Activated CD4-positive, alpha-beta T cell treated with anti-CD3 and anti-CD28 coated beads, Interleukin-2, Interleukin-6, amounts not matched to agents 100 ng/mL and 50 ng/mL, durations not matched to agents 16 hours and 8 hours (primary cell): Measurements from ENCODE around the gene TGM4.
A peak's percentile ranks its signal among the peaks of the same experiment; 100 is the strongest.
"Not testable (repeated sequence)": the region's sequence is repeated elsewhere in the genome, so short reads cannot be mapped to it uniquely, and the experiment has no call there.

ENCODE experiments used
- DNase-seq: peaks from one replicate; pipeline ENCODE4 v3.0.0-alpha.2; 2020

The TGM4 gene

DNA sequence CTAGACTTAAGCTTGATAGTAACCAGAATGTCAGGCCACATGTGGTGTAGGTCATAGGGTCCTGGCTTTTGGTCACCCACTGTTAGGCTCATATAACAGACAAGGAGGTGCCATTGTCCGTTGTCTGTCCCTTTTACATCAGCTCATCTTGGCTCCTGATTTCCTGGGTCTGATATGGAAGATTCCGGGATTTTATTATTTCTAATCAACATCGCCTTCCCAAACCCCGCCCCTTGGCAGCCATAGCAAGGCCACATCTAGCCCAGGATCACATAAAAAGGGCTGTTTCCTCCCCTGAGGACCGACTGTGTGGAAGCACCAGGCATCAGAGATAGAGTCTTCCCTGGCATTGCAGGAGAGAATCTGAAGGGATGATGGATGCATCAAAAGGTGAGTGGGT, at the start of gene TGM4:
TGM4 (plus strand) TSS at position 301 of the 400 bp plus-strand sequence; CDS start at position 372, 71 bp downstream.
- DNase-seq: no peak

DNA sequence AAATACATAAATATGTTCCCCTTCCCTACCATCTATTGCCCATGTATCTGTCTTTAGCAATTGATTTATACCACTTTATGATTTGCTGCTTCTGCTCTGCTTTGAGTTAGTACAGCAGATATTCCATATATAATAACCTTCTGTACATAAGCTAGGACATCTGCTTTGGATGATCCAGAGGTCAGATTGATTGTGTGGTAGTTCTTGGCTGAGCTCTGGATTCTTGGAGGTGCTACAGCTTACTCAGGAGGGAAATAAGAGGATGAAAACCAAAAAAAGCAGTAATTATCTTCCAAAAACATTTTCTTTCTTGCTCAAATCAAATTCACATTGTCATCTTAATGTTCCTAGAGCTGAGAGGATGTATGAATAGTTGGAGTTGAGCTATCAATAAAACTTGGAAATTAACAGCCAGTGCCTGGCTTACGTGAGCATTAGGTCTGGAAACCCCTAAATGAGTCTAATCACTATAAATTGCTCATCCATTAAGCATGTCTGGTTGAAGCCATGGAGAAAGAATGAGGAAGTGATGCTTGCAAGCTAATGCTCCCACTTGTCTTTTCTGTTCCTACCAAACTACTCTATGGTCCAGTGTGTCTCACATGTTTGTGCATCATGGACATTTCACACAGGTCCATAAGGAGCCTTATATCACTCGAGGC, 49.0 kb upstream of the TGM4 start:
- DNase-seq: no peak

DNA sequence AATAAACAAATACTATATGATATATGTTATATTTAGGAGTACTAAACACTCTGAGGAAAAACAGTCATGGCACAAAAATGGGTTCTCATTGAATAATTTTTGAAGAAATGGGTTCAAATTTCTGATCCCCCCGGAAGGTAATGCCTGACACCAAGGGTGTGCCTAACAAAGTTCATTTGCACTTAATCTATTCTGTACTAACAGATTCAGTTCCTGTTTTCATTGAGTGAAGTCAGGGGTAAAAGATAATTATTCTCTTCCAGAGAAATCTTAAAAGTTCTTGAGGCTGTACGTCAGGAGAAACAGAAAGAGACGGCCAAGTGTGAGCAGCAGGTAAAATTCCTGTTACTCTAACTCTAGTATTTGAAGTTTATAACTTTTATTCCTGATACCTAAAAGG, 47.2 kb upstream of the TGM4 start:
- no peak for DNase-seq

DNA sequence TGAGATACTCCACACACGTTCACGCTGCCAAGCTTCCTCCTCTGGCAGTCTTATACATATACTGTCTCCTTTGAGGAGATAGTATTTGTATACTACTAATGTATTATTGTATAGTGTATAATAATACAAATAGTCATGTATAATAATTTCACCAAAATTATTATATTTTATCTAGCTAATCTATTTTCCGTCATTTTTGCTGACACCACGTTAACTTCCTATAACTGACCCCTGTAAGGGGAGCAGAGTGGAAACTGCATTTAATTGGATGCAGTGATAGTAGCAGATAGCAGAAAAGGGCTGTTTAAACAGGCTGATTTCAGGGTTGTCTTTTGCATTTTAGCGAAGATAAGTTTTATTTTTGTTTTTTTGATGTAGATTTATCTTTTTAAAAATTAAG, 43.2 kb upstream of the TGM4 start:
- no peak for DNase-seq

DNA sequence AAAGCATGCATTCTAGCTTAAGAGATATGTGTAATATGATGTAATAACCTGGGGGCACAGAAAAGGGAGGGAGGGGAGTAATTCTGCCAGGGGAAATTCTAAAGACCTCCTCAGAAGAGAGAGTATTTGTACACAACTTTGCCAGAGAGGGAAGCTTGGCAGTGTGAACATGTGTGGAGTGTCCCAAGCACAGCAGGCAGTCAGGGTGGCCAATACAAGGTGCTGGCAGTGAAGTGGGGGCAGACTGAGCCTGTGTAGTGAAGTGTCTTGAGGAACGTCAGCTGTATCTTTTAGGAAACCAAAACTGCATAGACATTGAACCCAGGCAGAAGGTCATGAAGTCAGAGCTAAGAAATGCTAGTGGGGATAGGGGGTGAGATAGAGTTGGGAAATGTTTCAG, 42.4 kb upstream of the TGM4 start:
- no peak for DNase-seq

DNA sequence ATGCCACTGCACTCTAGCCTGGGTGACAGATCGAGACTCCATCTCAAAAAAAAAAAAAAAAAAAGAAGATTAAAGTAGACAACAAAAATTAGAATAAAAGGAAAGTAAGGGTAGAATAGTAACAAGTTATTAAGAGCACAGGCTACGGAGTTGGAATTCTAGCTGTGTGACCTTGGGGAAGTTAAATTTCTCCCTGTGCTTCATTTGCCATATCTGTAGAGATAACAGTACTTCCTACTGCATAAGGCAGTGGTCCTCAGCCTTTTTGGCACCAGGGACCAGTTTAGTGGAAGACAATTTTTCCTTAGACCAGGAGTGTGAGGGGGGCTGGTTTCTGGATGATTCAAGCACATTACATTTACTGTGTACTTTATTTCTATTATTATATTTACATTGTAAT, 41.4 kb upstream of the TGM4 start:
- DNase-seq: no peak

DNA sequence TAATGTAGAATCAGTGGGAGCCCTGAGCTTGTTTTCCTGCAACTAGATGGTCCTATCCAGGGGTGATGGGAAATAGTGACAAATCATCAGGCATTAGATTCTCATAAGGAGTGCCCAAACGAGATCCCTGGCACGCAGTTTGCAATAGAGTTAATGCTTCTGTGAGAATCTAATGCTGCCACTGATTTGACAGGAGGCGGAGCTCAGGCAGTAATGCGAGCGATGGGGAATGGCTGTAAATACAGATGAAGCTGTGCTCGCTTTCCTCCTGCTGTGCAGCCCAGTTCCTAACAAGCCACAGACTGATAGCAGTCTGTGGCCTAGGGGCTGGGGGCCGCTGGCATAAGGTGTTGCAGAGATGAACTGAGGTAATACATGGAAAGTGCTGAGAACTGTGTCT, 41.0 kb upstream of the TGM4 start:
- DNase-seq: no peak

DNA sequence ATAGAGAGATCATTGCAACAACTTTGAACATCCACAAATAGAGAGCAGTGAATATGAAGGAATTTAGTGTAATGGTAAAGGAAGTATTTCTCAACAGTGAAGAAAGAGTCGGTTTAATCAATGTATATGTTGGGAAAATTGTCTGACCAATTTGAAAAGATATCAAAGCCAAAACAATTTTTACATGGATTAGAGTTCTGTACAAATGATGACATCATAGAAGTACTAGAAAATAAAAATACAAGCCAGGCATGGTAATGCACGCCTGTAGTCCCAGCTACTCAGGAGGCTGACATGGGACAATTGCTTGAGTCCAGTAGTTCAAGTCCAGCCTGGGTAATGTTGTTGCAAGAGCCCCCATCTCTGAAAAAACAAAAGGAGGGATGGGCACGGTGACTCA, 38.7 kb upstream of the TGM4 start:
- no peak for DNase-seq

DNA sequence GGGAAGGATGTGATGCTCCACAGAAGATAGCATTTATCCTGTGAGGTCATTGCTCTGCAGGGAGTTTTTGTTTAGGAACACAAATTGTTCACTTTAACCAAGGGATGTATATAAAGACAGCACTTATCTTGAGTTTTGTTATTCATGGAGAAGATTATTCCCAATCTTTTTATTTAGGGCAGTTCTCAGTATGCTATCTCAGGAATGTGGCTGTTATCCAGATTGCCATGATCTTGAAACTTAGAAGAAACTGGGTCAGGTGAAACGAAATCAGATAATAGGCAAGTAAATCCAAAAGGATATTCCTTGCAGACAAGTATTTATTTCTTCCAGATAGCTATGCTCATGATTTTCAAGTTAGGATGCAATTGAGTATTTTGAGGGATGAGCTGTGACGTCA, 32.0 kb upstream of the TGM4 start:
- no peak for DNase-seq

DNA sequence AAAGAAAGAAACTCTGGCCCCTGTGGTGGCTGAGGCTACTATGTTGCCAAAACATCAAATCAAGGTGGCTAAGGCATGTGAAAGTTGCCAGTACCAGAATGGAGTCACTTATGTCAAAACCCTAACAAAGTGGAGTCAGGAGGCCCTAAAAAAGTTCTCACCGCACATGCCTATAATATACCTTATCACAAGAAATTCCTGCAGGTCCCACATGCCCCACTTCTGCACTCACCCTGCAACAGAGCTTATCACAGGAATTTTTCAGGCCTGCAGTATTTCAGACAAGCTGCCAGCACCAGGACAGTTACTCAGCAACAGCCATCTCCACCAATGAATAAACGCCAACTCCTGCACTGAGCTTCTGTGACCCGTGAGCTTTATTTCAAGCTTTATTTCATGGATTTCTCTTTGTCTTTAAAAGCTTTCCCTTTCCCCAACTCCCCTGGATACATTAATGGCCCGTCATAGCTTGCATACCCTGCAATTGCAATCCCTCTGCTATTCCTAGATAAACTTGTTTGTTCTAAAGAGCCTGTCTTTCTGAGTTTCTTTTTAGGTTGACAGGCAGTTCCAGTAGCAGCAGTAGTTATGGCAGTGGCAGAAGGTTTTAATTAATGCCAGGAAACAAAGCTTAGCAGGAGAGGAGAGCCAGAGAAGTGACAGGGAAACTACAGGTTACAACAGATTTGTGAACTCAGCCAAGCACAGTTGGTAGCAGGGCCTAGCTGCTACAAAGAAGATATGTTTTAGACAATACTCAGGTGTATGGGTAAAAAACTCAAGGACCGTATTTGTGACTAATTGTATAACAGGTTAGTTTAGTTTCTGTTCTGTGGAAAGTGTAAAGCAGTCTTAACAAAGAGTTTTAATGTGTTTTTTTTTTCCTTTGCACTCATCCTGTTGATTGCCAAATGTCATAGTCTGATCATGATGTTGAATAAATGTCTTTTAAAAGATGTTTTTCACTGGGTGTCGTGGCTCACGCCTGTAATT, 28.6 kb upstream of the TGM4 start:
- no peak for DNase-seq

DNA sequence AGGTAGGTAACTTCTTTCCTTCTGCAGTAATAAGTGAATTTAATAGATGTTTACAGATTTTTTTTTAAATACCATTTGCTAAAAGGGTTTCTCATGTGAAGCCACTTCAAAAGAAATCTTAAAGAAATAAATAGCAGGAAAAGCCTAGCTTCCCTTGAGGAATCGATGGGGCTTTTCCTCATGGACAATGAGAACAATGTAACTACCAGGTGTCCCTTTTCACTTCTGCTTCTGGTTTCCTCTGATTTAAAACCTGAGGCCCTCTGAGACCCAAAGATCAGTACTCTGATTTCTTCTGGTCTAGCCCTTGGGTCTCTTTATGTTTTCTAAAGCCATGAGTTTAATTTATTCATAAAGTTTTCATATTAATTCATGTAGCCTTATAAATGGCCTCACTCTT, 25.8 kb upstream of the TGM4 start:
- no peak for DNase-seq

DNA sequence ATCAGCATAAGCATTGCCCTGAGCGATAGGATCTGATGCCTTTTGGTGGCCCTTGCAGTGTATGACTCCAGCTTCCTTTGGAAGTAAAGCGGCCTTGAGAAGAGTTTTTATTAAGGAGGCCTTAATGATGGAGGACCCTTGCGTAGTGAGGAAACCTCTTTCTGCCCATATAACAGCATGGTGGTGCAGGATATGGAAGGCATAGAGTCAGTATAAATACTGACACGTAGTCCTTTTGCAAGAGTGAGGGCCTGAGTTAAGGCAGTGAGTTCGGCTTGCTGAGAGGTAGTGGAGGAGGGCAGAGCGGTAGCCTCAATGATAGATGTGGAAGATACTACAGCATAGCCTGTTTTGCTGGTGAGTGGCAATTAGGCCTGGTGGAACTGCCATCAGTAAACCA, 17.7 kb upstream of the TGM4 start:
- DNase-seq: not testable (repeated sequence)

DNA sequence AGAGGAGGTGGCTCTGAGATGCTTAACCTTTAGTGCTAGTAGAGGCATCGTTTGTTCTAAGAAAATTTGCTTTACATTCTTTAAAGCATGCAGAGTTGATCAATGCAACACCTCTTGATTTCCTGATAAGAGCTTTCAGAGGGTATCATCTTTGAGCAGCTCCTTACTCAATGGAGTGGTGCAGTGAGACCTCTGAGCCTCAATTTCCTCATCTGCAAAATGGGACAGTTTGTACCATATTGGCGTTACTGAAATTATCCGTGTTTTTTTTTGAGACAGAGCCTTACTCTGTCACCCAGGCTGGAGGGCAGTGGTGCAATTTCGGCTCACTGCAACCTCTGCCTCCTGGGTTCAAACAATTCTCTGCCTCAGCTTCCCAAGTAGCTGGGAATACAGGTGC, 14.3 kb upstream of the TGM4 start:
- DNase-seq: no peak

DNA sequence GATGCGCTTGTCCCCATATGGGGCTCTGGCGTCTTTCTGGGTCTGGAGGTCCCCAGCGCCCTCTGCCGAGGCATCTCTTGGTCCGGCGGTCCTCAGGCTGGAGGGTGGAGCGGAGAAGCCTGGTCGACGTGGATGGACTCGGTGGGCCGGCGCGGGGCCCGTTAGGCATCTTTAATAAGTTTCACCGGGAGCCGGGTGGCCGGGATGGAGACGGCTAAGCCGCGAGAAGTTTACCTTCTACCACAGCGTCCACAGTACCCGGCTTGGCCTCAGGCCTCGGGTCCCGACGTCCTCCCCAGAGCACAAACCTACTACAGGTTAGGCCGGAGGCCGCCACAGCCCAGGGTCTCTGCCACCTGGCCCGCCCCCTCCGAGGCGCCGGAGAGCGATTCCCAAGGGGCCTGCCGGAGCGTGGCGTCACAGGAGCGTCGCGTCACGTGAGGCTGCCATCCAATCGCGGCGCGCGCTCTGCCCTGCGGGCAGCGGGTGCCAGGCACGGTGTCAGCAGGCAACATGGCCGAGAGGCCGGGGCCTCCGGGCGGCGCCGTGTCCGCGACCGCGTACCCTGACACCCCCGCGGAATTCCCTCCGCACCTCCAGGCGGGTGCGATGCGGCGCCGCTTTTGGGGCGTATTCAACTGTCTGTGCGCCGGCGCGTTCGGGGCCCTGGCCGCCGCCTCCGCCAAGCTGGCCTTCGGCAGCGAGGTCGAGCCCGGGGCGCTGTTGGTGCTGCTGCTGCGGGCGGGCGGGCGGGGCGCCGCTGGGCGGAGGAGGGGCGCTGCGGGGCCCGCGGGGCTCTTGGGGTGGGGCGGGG, 12.8 kb upstream of the TGM4 start, which contains the start of gene TMEM42:
TMEM42 (plus strand) TSS at position 501 of the 814 bp plus-strand sequence; CDS start at position 514, 13 bp downstream.
- DNase-seq: peak; percentile 94

DNA sequence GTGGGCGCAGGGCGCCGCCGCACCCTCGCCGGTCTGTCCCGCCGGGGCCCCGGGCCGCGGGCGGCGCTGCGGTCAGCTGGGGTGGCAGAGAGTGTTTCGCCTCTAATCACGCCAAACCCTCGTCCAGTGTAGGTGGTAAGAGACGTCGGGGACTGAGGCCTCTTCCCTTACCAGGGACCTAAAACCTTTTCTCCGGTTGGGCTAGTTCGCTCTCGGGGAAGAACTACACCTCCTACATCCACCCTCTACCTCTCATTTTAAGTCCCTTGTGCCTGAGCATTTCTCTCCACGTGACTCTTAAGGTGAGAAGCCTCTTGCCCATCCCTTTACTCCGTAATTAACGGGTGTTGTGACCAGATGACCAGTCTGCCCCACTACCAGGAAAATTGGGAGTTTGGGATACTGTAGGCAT, 12.2 kb upstream of the TGM4 start:
- DNase-seq: peak; percentile 28

DNA sequence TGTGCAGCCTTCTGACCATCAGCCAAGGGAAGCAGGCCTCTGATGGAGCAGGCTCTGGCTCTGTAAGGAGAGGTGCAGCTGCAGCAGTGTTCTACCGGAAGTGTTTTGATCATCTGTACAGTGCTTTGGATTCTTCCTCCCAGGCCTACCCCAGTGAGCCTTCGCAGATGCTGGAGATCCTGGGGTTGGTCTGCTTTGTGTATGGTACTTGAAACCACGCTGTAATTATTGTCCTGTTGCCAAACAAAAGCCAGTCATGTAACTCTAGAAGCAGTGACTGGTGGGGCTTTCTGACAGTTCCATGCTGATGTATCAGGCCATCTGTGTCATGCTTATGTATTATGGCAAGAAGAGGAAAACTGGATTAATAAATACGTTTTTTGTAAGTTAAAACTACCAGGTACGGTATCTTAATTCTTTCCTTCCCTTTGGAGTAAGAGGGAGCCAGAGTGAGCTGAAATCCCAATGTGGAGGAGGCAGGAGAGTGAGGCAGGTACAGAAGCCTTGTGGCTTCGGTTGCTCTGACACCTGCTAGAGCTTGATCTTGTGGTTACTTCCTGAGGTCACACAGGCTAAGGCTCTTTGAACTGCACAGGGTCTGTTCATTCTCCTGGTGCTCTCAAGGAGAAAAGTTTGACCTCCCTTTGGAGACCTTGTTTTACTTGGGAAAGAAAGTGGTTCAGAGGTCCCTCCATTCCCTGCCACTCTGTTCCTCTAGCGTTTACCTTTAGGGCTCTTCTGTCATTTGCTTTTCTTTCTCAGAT, 9.0 kb upstream of the TGM4 start:
- no peak for DNase-seq

DNA sequence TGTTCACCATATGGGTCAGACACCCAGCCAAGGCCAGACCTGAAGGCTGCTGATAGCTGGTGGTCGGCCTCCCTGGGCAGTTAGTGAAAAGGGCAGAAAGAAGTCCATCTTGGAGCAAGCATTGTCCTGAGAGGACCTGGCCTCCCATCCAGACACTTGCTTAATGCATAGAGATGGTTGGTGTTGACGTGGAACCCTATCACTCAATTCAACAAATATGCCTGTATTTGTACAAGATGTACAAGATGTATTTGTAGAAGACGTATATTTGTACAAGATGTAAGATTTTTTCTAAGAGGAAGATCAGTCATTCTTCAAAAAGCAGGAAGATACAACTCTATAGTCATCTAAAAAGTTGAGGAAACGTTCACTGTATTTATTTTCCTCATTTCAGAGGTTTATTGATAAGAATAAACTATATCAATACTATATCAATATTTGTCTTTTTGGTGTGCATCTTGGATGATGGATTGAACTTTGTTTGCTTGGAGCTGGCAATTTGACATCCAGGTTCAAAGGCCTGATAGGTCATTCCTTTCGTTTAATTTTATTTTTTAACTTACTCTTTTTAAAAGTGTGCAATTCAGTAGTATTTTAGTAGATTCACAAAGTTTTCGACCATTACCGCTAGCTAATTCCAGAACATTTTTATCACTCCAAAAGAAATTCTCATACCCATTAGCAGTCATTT, 6.8 kb upstream of the TGM4 start:
- DNase-seq: no peak

DNA sequence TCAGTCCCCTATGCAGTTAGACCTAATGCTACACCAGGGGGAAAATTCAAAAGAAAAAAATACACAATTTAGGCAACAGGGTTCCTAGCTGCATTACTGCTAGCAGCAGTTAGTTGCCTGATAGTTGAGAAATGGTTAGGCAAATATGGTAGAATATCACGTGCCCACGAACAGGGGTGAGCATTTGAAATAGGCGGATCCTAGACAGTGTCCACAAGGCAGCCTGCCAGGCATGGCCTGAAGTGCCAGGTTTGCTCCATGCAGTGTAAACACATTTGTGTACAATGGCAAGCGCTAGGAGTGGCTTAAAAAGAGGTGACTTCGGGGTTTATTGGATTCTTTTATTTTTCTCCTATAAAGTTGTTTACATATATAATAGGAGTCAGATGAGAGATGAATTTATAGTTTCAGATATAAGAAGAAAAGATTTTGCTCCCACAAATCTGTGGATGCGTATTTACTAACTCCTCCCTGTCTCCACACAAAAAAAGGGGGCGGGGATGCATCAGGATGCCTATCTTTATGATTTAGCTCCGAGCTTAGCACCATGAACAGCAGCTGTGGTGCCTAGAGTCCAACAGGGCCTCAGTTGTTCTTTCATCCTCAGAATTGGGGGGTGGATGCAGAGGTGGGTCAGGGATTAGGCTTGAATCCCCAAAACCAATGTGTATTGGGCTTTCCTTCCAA, 3.9 kb upstream of the TGM4 start:
- DNase-seq: no peak

DNA sequence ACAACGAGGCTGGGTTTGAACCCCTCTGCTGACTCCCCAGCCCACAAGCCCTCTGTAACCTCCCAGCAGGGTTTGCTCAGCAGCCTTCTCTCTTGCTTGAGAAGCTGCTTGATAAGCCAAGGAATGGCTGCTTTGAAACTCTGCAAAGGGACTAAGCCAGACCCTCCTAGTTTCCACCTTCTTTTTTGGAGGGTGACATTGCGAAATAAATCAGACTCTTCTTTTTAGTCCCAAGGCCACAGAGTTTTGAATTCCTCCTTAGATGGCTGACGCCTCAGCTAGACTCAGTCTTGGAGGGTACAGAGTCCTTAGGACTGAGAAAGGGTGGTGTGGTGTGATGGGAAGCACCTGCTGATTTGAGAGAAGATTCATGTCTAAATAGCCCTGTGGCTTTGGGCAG, 1.2 kb downstream of the TGM4 start:
- DNase-seq: no peak

DNA sequence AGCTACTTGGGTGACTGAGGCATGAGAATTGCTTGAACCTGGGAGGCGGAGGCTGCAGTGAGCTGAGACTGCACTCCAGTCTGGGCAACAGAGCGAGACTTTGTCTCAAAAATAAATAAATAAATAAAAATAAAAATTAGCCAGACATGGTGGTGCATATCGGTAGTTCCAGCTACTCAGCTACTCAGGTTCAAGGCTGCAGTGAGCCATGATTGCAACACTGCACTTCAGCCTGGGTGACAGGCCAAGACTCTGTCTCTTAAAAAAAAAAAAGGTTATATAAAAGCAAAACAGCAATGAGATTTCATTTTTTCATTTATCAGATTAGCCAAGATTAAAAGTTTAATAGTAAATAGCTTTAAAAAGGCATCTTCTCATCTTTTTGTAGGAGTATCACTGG, 2.9 kb downstream of the TGM4 start:
- DNase-seq: no peak

DNA sequence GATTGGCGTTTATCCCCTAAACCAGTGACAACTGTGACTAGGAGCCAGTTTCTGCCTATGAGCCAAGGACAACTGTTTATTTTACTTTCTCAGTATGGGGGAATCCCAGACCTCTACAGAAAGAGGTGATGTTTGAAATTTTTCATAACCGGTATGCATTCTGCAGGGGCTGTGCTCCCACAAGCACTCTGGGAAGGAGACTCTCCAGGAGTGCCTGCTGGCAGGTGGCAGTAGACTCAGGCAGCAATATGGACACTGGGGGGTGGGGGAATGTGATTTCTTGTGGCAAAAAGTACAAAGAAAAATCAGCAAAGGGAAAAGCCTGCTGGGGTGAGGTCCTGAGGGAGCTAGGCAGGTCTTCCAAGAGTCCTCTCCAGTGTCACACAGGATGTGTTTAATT, 5.9 kb downstream of the TGM4 start:
- DNase-seq: no peak
